GM12878 (cell line): ENCODE results near the gene ATP1A3. TPM values are rescaled to one million over a fixed set of nuclear protein-coding genes. Genes with fewer than 3 reads are reported as not detected.

Source experiments
- CREM ChIP-seq: IDR thresholded peaks from 2 replicates; pipeline ENCODE4 v1.6.1; 2014; ENCODE audit warnings: antibody characterized with exemption, low read depth
- DPF2 ChIP-seq: fragments of 450-650 bp; IDR thresholded peaks from 2 replicates; pipeline ENCODE4 v1.6.1; 2017; ENCODE audit warnings: mild to moderate bottlenecking
- ESRRA ChIP-seq: IDR thresholded peaks from 2 replicates; pipeline ENCODE4 v1.6.1; 2012; ENCODE audit warnings: mild to moderate bottlenecking, low read length, improper control_type of control experiment
- FOS ChIP-seq: IDR thresholded peaks from 3 replicates; pipeline ENCODE4 v1.6.1; 2011; ENCODE audit warnings: borderline replicate concordance; ENCODE audit not compliant: insufficient read length; ENCODE audit errors: extremely low read depth
- KLF5 ChIP-seq: fragments of 450-650 bp; IDR thresholded peaks from 2 replicates; pipeline ENCODE4 v1.6.1; 2014; ENCODE audit warnings: mild to moderate bottlenecking; ENCODE audit not compliant: partially characterized antibody
- NBN ChIP-seq: fragments of 450-650 bp; IDR thresholded peaks from 2 replicates; pipeline ENCODE4 v1.6.1; 2016
- NRF1 ChIP-seq: conservative IDR thresholded peaks from 2 replicates; pipeline ENCODE4 v1.6.1; 2011; ENCODE audit warnings: mild to moderate bottlenecking, low read depth, low read length, improper control_type of control experiment
- POLR2AphosphoS5 ChIP-seq: IDR thresholded peaks from 2 replicates; pipeline ENCODE4 v1.6.1; 2011; ENCODE audit warnings: mild to moderate bottlenecking, low read length, inconsistent platforms
- TCF3 ChIP-seq: IDR thresholded peaks from 2 replicates; pipeline ENCODE4 v1.6.1; 2012; ENCODE audit warnings: low read depth, mild to moderate bottlenecking, low read length, borderline replicate concordance; ENCODE audit not compliant: insufficient read depth
- WRNIP1 ChIP-seq: IDR thresholded peaks from 2 replicates; pipeline ENCODE4 v1.6.1; 2011; ENCODE audit warnings: low read depth, low read length, improper control_type of control experiment, borderline replicate concordance
- polyA plus RNA-seq, 11 experiments: library from polyadenylated mRNA; depleted of rRNA in 4 of 11; unstranded in 6 of 11; stranded (reverse) in 5 of 11; fragments of >200 nt; fragmentation: Nextera tagmentation in 4 of 11; fragmentation: Illumina TruSeq in 1 of 11; extraction: Ambion mirVana in 4 of 11; extraction: Trizol in 1 of 11; gene quantifications; 1 replicate in 1 of 11; 2 replicates in 10 of 11; pipeline versions ENCODE4 v1.2.1 to v1.2.3, GENCODE V29; 2011 to 2016; ENCODE audit warnings: inconsistent platforms in 2 of 11, missing spikeins in 2 of 11, low read depth in 1 of 11
- total RNA-seq, 4 experiments: library from RNA; depleted of rRNA in 3 of 4; stranded (reverse); fragments of >200 nt in 3 of 4; fragmentation: Illumina TruSeq in 1 of 4; extraction: Trizol in 1 of 4; gene quantifications; 2 replicates each; pipeline versions ENCODE4 v1.2.1 to v1.2.3, GENCODE V29; 2013 to 2021
- TF ChIP-seq, protein P1 (sequence below): fragments of 450-650 bp; IDR thresholded peaks from 2 replicates; pipeline ENCODE4 v1.6.1; 2016; ENCODE audit warnings: mild to moderate bottlenecking
- TF ChIP-seq, protein P2 (sequence below): IDR thresholded peaks from 2 replicates; pipeline ENCODE4 v1.6.1; 2011; ENCODE audit warnings: borderline replicate concordance, low read depth, mild to moderate bottlenecking, moderate library complexity, low read length; ENCODE audit not compliant: insufficient read depth, poor library complexity, severe bottlenecking

Gene ATP1A3
- total and polyA plus RNA-seq, 10 of the 15 experiments (the other 5 are each of a cell fraction or from before 2014, with no cell fraction given) = 0.17 to 0.86 (median 0.32) TPM; not detected in 2

DNA sequence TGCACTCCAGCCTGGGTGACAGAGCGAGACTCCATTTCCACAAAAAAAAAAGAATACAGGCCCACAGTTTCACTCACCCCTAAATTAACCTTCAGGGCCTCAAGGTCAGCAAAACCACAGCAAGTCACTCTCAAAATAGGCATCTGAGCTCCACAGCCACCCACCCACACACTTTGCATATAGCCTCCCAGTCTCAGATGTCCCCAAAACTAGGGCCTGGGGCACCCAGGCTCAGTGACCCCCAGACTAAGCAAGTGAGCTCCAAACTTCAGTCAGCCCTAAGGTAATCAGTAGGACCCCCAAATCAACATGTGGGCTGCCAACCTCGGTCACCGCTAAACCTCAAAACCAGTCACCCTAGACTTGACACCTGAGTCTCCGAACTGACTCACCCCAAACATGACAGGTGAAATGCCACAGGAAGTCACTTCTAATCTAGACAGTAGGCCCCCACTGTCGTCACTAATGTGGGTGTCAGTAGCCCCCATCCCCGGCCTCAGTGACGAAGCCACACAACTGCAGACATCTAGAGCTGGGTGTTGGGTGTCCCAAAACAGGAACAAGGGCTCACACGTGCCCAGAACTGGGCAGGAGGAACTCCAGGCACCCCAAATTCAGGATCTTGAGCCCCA is 48.8 kb downstream of the ATP1A3 start (continued):
- TF ChIP-seq, protein P1, sequence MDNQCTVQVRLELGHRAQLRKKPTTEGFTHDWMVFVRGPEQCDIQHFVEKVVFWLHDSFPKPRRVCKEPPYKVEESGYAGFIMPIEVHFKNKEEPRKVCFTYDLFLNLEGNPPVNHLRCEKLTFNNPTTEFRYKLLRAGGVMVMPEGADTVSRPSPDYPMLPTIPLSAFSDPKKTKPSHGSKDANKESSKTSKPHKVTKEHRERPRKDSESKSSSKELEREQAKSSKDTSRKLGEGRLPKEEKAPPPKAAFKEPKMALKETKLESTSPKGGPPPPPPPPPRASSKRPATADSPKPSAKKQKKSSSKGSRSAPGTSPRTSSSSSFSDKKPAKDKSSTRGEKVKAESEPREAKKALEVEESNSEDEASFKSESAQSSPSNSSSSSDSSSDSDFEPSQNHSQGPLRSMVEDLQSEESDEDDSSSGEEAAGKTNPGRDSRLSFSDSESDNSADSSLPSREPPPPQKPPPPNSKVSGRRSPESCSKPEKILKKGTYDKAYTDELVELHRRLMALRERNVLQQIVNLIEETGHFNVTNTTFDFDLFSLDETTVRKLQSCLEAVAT = peak; percentile 99
- TF ChIP-seq NRF1 (no peak), TCF3 (peak; percentile 92), CREM (peak; percentile 97), DPF2 (peak; percentile 98), ESRRA (peak; percentile 99), NBN (peak; percentile 98), WRNIP1 (no peak), FOS (peak; percentile 3), KLF5 (peak; percentile 94), POLR2AphosphoS5 (peak; percentile 49; the same call in 1 of the 2 replicates)
- TF ChIP-seq, protein P2, sequence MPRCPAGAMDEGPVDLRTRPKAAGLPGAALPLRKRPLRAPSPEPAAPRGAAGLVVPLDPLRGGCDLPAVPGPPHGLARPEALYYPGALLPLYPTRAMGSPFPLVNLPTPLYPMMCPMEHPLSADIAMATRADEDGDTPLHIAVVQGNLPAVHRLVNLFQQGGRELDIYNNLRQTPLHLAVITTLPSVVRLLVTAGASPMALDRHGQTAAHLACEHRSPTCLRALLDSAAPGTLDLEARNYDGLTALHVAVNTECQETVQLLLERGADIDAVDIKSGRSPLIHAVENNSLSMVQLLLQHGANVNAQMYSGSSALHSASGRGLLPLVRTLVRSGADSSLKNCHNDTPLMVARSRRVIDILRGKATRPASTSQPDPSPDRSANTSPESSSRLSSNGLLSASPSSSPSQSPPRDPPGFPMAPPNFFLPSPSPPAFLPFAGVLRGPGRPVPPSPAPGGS = peak; percentile 65
